Measurements from ENCODE around the gene RUSC2.

GRCh38 chr9:35495984-35496383, 6.1 kb downstream of the RUSC2 start:
- no peak for TF ChIP-seq CTCF (IDR thresholded peaks at IDR 0.05)
- TF ChIP-seq RAD21 (conservative IDR thresholded peaks at IDR 0.05 in 1 of 2, IDR thresholded peaks at IDR 0.05 in 1 of 2), result no peak
